GM23338 (cell line): ENCODE data around the gene ABCC1. TPM values are rescaled to one million over a fixed set of nuclear protein-coding genes. Genes with fewer than 3 reads are reported as not detected.

Source experiments
- ATAC-seq: fragments of 200-7000 bp; cut with Tn5 transposase; 3 replicates; pipeline ENCODE4 v1.9.1; 2020
- DNase-seq: peaks from one replicate; pipeline ENCODE4 v3.0.0-alpha.2; 2015; ENCODE audit warnings: low spot score
- H2AFZ ChIP-seq: fragments of 200-600 bp; sonication (generic); 2 replicates; pipeline ENCODE4 v1.8.0; 2016; ENCODE audit warnings: antibody characterized with exemption, mild to moderate bottlenecking, moderate library complexity
- H3F3A ChIP-seq: fragments of 200-600 bp; sonication (generic); replicated peaks from 2 replicates; pipeline ENCODE4 v1.8.0; 2017; ENCODE audit warnings: antibody characterized with exemption, mixed run types, low read depth
- H3K27ac ChIP-seq: fragments of 200-600 bp; sonication (generic); 2 replicates; pipeline ENCODE4 v1.6.1; 2016; ENCODE audit warnings: low read depth
- H3K27me3 ChIP-seq: fragments of 200-600 bp; sonication (generic); 2 replicates; pipeline ENCODE4 v1.8.0; 2016; ENCODE audit warnings: mild to moderate bottlenecking, mixed run types, moderate library complexity; ENCODE audit not compliant: insufficient read depth
- H3K36me3 ChIP-seq: fragments of 200-600 bp; sonication (generic); 2 replicates; pipeline ENCODE4 v1.8.0; 2016; ENCODE audit warnings: mild to moderate bottlenecking; ENCODE audit not compliant: insufficient read depth
- H3K4me1 ChIP-seq: fragments of 200-600 bp; sonication (generic); 2 replicates; pipeline ENCODE4 v1.8.0; 2016; ENCODE audit warnings: mild to moderate bottlenecking, moderate library complexity; ENCODE audit not compliant: insufficient read depth
- H3K4me2 ChIP-seq: fragments of 200-600 bp; sonication (generic); 2 replicates; pipeline ENCODE4 v1.7.1; 2017; ENCODE audit warnings: mixed run types
- H3K4me3 ChIP-seq: fragments of 200-600 bp; sonication (generic); 2 replicates; pipeline ENCODE4 v1.6.1; 2016; ENCODE audit warnings: mixed run types
- H3K79me2 ChIP-seq: fragments of 200-600 bp; sonication (generic); replicated peaks from 2 replicates; pipeline ENCODE4 v1.8.0; 2017; ENCODE audit warnings: mild to moderate bottlenecking; ENCODE audit not compliant: insufficient read depth
- H3K9me2 ChIP-seq: fragments of 200-600 bp; sonication (generic); 2 replicates; pipeline ENCODE4 v1.8.0; 2017; ENCODE audit not compliant: insufficient read depth
- H4K20me1 ChIP-seq: fragments of 200-600 bp; sonication (generic); replicated peaks from 2 replicates; pipeline ENCODE4 v1.8.0; 2017; ENCODE audit warnings: mild to moderate bottlenecking; ENCODE audit not compliant: insufficient read depth
- H3K27ac Mint-ChIP-seq: 2 replicates; pipeline ENCODE4 v1.8.0; 2020; ENCODE audit warnings: inconsistent platforms, mild to moderate bottlenecking, moderate library complexity, mixed read lengths
- H3K27me3 Mint-ChIP-seq: 3 replicates; pipeline ENCODE4 v1.8.0; 2022; ENCODE audit warnings: low read depth, mild to moderate bottlenecking, moderate library complexity, mixed read lengths, inconsistent platforms; ENCODE audit not compliant: insufficient read depth, poor library complexity
- H3K36me3 Mint-ChIP-seq: 3 replicates; pipeline ENCODE4 v1.8.0; 2021; ENCODE audit warnings: low read depth, mild to moderate bottlenecking, inconsistent platforms, moderate library complexity, mixed read lengths
- H3K4me1 Mint-ChIP-seq: 3 replicates; pipeline ENCODE4 v1.8.0; 2020; ENCODE audit warnings: mild to moderate bottlenecking, inconsistent platforms, mixed read lengths
- H3K4me3 Mint-ChIP-seq: 3 replicates; pipeline ENCODE4 v1.8.0; 2021; ENCODE audit warnings: moderate library complexity, mild to moderate bottlenecking, inconsistent platforms, mixed read lengths
- H3K9me3 Mint-ChIP-seq: 3 replicates; pipeline ENCODE4 v1.8.0; 2020; ENCODE audit warnings: moderate library complexity, mild to moderate bottlenecking, inconsistent platforms, mixed read lengths
- CREB1 ChIP-seq: fragments of 250-450 bp; sonication (Bioruptor Pico); IDR thresholded peaks from 2 replicates; pipeline ENCODE4 v1.5.0; 2020; ENCODE audit warnings: low read depth, mild to moderate bottlenecking, moderate library complexity
- EZH2phosphoT487 ChIP-seq: fragments of 200-600 bp; sonication (generic); IDR thresholded peaks from one replicate; pipeline ENCODE4 v1.8.1; 2018; ENCODE audit warnings: antibody characterized with exemption; ENCODE audit not compliant: unreplicated experiment
- JUNB ChIP-seq: IDR thresholded peaks from one replicate; pipeline ENCODE4 v1.6.1; 2016; ENCODE audit warnings: antibody characterized with exemption; ENCODE audit not compliant: unreplicated experiment
- NANOG ChIP-seq: IDR thresholded peaks from 2 replicates; pipeline ENCODE4 v1.6.1; 2016; ENCODE audit warnings: antibody characterized with exemption, borderline replicate concordance
- POLR2AphosphoS5 ChIP-seq: IDR thresholded peaks from 2 replicates; pipeline ENCODE4 v1.6.1; 2016; ENCODE audit warnings: antibody characterized with exemption, low read depth
- ZNF114 ChIP-seq: fragments of 250-450 bp; sonication (Bioruptor Pico); IDR thresholded peaks from 2 replicates; pipeline ENCODE4 v1.5.0; 2020; ENCODE audit warnings: mild to moderate bottlenecking, moderate library complexity
- ZNF331 ChIP-seq: fragments of 250-450 bp; sonication (Bioruptor Pico); IDR thresholded peaks from 2 replicates; pipeline ENCODE4 v1.5.0; 2020; ENCODE audit warnings: low read depth, mild to moderate bottlenecking, moderate library complexity
- polyA plus RNA-seq: library from polyadenylated mRNA; unstranded; fragments of >200 nt; fragmentation: Nextera tagmentation; extraction: Ambion mirVana; gene quantifications from 2 replicates; pipeline ENCODE4 v1.2.1, GENCODE V29; 2016
- total RNA-seq: library from RNA; depleted of rRNA; stranded (reverse); fragments of >200 nt; shearing (Covaris generic); gene quantifications from 2 replicates; pipeline ENCODE4 v1.2.3, GENCODE V29; 2014
- TF ChIP-seq, protein P1 (sequence below), 2 experiments: fragments of 200-600 bp in 1 of 2; sonication (generic) in 1 of 2; conservative IDR thresholded peaks; 2 replicates each; pipeline versions ENCODE4 v1.5.1 to v1.6.1; 2016 to 2017; ENCODE audit warnings: antibody characterized with exemption in 2 of 2, low read depth in 2 of 2, mild to moderate bottlenecking in 2 of 2, moderate library complexity in 1 of 2
- TF ChIP-seq, protein P2 (sequence below): IDR thresholded peaks from 2 replicates; pipeline ENCODE4 v1.6.1; 2016; ENCODE audit warnings: antibody characterized with exemption
- TF ChIP-seq, protein P3 (sequence below): IDR thresholded peaks from one replicate; pipeline ENCODE4 v1.6.1; 2018; ENCODE audit warnings: antibody characterized with exemption; ENCODE audit not compliant: unreplicated experiment

Gene ABCC1
- total and polyA plus RNA-seq, 2 experiments from 2014 or later = 11.0 to 46.6 TPM

DNA sequence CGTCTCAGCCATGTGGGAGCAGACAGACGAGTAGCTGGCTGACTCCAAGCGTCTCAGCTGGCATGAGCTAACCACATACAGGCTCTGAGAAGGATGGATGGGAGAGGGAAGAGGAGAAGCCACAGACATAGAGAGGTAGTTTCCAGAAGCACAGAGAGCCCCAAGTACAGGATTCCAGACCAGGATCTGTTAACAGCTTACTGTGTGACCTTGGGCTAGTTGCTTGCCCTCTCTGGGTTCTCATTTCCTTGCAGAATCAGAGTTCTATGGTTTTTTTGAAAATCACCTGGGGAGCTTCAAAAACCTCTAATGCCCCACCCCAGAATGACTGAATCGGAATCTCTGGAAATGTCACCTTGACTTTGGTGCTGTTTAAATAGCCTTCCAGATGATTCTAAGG lies 213.7 kb downstream of the ABCC1 start:
- ATAC-seq (no peak), DNase-seq (no peak)
- no peaks in the 10 kb centered on the region for H3K36me3 ChIP-seq
- no peaks in the 10 kb centered on the region for H3K27me3 ChIP-seq
- TF ChIP-seq CREB1 (CRISPR knock-in tag) (no peak), ZNF114 (no peak), NANOG (no peak), ZNF331 (CRISPR knock-in tag) (no peak)
- TF ChIP-seq, protein P1, sequence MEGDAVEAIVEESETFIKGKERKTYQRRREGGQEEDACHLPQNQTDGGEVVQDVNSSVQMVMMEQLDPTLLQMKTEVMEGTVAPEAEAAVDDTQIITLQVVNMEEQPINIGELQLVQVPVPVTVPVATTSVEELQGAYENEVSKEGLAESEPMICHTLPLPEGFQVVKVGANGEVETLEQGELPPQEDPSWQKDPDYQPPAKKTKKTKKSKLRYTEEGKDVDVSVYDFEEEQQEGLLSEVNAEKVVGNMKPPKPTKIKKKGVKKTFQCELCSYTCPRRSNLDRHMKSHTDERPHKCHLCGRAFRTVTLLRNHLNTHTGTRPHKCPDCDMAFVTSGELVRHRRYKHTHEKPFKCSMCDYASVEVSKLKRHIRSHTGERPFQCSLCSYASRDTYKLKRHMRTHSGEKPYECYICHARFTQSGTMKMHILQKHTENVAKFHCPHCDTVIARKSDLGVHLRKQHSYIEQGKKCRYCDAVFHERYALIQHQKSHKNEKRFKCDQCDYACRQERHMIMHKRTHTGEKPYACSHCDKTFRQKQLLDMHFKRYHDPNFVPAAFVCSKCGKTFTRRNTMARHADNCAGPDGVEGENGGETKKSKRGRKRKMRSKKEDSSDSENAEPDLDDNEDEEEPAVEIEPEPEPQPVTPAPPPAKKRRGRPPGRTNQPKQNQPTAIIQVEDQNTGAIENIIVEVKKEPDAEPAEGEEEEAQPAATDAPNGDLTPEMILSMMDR (conservative IDR thresholded peaks at IDR 0.05; ENCODE audit: low read depth in 2 of 2) = no peak
- Mint-ChIP-seq H3K36me3 (peaks cover 17% of the 10 kb centered on the region), H3K4me3 (no peak overlapping the region), H3K9me3 (peaks cover 40% of the 10 kb centered on the region), H3K27me3 (peaks cover 14% of the 10 kb centered on the region), H3K4me1 (no peaks in the 10 kb centered on the region), H3K27ac (no peak overlapping the region)
- H3K4me3 ChIP-seq = no peak overlapping the region
- no peak overlapping the region for H2AFZ ChIP-seq
- no peak overlapping the region for H3K27ac ChIP-seq
- H4K20me1 ChIP-seq = no peaks in the 10 kb centered on the region
- no peaks in the 10 kb centered on the region for H3K79me2 ChIP-seq
- H3K4me1 ChIP-seq = no peaks in the 10 kb centered on the region
- H3K4me2 ChIP-seq = no peak overlapping the region
- H3K9me2 ChIP-seq = no peaks in the 10 kb centered on the region; the same call in 1 of the 2 replicates
- H3F3A ChIP-seq = no peaks in the 10 kb centered on the region

DNA sequence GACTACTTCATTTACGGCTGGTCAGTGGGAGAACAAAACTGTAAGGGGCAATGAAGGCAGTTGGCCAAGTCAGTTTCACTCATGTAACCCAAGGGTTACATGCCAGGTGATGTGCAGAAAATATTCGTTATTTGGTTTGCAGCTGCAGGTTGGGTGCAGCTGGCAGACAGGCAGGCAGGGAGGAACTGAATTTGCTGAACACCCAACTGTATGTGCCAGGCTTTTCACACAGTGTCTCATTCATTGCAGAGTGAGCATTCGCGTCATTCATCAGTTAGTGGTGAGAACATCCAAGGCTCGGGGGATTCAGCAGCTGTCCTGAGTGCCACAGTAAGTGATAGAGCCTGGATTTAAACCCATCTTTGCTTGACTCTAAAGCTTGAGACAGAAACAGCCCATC lies 214.2 kb downstream of the ABCC1 start:
- Histone ChIP-seq H2AFZ (no peak overlapping the region), H3F3A (no peaks in the 10 kb centered on the region), H3K36me3 (no peaks in the 10 kb centered on the region), H3K27me3 (no peaks in the 10 kb centered on the region), H4K20me1 (no peaks in the 10 kb centered on the region), H3K27ac (no peak overlapping the region), H3K4me1 (no peaks in the 10 kb centered on the region), H3K9me2 (no peaks in the 10 kb centered on the region; the same call in 1 of the 2 replicates), H3K79me2 (no peaks in the 10 kb centered on the region), H3K4me3 (no peak overlapping the region), H3K4me2 (no peak overlapping the region)
- Mint-ChIP-seq H3K27ac (no peak overlapping the region), H3K36me3 (peaks cover 13% of the 10 kb centered on the region), H3K9me3 (peaks cover 36% of the 10 kb centered on the region), H3K4me3 (no peak overlapping the region), H3K27me3 (peaks cover 14% of the 10 kb centered on the region), H3K4me1 (no peaks in the 10 kb centered on the region)
- ATAC-seq (no peak), DNase-seq (no peak)
- TF ChIP-seq POLR2AphosphoS5 (no peak), CREB1 (CRISPR knock-in tag) (no peak), JUNB (no peak), EZH2phosphoT487 (no peak), ZNF331 (CRISPR knock-in tag) (no peak), NANOG (no peak), ZNF114 (no peak)
- TF ChIP-seq, protein P2, sequence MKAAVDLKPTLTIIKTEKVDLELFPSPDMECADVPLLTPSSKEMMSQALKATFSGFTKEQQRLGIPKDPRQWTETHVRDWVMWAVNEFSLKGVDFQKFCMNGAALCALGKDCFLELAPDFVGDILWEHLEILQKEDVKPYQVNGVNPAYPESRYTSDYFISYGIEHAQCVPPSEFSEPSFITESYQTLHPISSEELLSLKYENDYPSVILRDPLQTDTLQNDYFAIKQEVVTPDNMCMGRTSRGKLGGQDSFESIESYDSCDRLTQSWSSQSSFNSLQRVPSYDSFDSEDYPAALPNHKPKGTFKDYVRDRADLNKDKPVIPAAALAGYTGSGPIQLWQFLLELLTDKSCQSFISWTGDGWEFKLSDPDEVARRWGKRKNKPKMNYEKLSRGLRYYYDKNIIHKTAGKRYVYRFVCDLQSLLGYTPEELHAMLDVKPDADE = no peak
- TF ChIP-seq, protein P3, sequence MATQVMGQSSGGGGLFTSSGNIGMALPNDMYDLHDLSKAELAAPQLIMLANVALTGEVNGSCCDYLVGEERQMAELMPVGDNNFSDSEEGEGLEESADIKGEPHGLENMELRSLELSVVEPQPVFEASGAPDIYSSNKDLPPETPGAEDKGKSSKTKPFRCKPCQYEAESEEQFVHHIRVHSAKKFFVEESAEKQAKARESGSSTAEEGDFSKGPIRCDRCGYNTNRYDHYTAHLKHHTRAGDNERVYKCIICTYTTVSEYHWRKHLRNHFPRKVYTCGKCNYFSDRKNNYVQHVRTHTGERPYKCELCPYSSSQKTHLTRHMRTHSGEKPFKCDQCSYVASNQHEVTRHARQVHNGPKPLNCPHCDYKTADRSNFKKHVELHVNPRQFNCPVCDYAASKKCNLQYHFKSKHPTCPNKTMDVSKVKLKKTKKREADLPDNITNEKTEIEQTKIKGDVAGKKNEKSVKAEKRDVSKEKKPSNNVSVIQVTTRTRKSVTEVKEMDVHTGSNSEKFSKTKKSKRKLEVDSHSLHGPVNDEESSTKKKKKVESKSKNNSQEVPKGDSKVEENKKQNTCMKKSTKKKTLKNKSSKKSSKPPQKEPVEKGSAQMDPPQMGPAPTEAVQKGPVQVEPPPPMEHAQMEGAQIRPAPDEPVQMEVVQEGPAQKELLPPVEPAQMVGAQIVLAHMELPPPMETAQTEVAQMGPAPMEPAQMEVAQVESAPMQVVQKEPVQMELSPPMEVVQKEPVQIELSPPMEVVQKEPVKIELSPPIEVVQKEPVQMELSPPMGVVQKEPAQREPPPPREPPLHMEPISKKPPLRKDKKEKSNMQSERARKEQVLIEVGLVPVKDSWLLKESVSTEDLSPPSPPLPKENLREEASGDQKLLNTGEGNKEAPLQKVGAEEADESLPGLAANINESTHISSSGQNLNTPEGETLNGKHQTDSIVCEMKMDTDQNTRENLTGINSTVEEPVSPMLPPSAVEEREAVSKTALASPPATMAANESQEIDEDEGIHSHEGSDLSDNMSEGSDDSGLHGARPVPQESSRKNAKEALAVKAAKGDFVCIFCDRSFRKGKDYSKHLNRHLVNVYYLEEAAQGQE = no peak
